Lower lobe of right lung (tissue), 2 donors: ENCODE results near the gene NME3. TPM values are rescaled to one million over a fixed set of nuclear protein-coding genes. Genes with fewer than 3 reads are reported as not detected.

Experiments used
- ATAC-seq, 2 donors: fragments of 200-7000 bp; cut with Tn5 transposase; one replicate each; pipeline ENCODE4 v1.9.1; 2020 to 2022; ENCODE audit warnings: mild to moderate bottlenecking in 2 of 2, moderate library complexity in 2 of 2
- DNase-seq: peaks from one replicate; pipeline ENCODE4 v3.0.0-alpha.2; 2020
- H3K27ac ChIP-seq: fragments of 200-600 bp; one replicate; pipeline ENCODE4 v1.8.0; 2022
- H3K27me3 ChIP-seq: fragments of 200-600 bp; one replicate; pipeline ENCODE4 v1.8.0; 2022; ENCODE audit warnings: low read depth
- H3K36me3 ChIP-seq: fragments of 200-600 bp; one replicate; pipeline ENCODE4 v1.8.0; 2022; ENCODE audit warnings: mild to moderate bottlenecking
- H3K4me1 ChIP-seq: fragments of 200-600 bp; one replicate; pipeline ENCODE4 v1.8.0; 2022
- H3K4me3 ChIP-seq: fragments of 200-600 bp; one replicate; pipeline ENCODE4 v1.8.0; 2022; ENCODE audit warnings: mild to moderate bottlenecking
- H3K9me3 ChIP-seq: fragments of 200-600 bp; one replicate; pipeline ENCODE4 v1.8.0; 2022
- CTCF ChIP-seq: fragments of 200-600 bp; IDR thresholded peaks from one replicate; pipeline ENCODE4 v1.8.0; 2022; ENCODE audit warnings: antibody characterized with exemption, mild to moderate bottlenecking
- intact Hi-C: fragments of 100-400 bp; cut with DNase I; formaldehyde crosslinking; loops from one replicate; pipeline ENCODE4 v1.11.0; 2022
- long read RNA-seq: library from polyadenylated mRNA; unstranded; transcript quantifications from one replicate; pipeline ENCODE4 v2.0.0, GENCODE V29; 2021
- total RNA-seq: library from RNA; stranded (reverse); fragmentation: NEBNext Ultra II Directional; extraction: Animal tissue kit (Norgen Biotek cat#: 25700); gene quantifications from one replicate; pipeline ENCODE4 v1.2.1, GENCODE V29; 2021
- donor health status: DM: no; HTN: yes; CAD: no; lungs with severe emphysema.

Gene NME3
- total RNA-seq: 56.5 TPM
- long read RNA-seq, transcript NME3-201 (5 exons, 1,069 nt): major isoform, 19 of 39 reads
- long read RNA-seq, transcript NME3-204 (4 exons, 920 nt): minor isoform, 9 of 39 reads
- long read RNA-seq, partial matches to known transcripts: 0 of 39 reads
- long read RNA-seq, other reads (novel, unspliced or antisense): 4 of 39 reads

- Histone ChIP-seq H3K27ac (peak within 1 kb of the TSS; percentile 94), H3K4me3 (peak within 1 kb of the TSS; percentile 98), H3K4me1 (peaks cover 37% of the 10 kb centered on the region), H3K27me3 (no peaks in the 10 kb centered on the region), H3K9me3 (no peaks in the 10 kb centered on the region), H3K36me3 (peaks cover 50% of the 10 kb centered on the region)
- intact Hi-C loops: no loop called here
- TF ChIP-seq CTCF: no peak
- DNase-seq: peak; percentile 88
- ATAC-seq: peak; percentile 63 to 65
Observed at GRCh38 chr16:1771188-1771863, at the start of gene NME3. TSS of gene NME3 (minus strand) at chr16:1771543. CDS start at chr16:1771534, 9 bp downstream.

- intact Hi-C loops: no loop called here
- Histone ChIP-seq H3K9me3 (no peaks in the 10 kb centered on the region), H3K27ac (no peak overlapping the region), H3K4me1 (peaks cover 23% of the 10 kb centered on the region), H3K27me3 (no peaks in the 10 kb centered on the region), H3K4me3 (no peak overlapping the region), H3K36me3 (peaks cover 64% of the 10 kb centered on the region)
- no peak for ATAC-seq
- no peak for DNase-seq
- TF ChIP-seq CTCF: no peak
Observed at GRCh38 chr16:1820946-1821290, 49.6 kb upstream of the NME3 start.

- ATAC-seq (no peak), DNase-seq (no peak)
- no peaks in the 10 kb centered on the region for H3K27me3 ChIP-seq
- peaks cover 17% of the 10 kb centered on the region for H3K4me1 ChIP-seq
- TF ChIP-seq CTCF: no peak
- no peak overlapping the region for H3K4me3 ChIP-seq
- no peaks in the 10 kb centered on the region for H3K9me3 ChIP-seq
- no peak overlapping the region for H3K27ac ChIP-seq
- H3K36me3 ChIP-seq: peaks cover 69% of the 10 kb centered on the region
- intact Hi-C loops: no loop called here
Observed at GRCh38 chr16:1820096-1820945, 49.0 kb upstream of the NME3 start.

GRCh38 chr16:1819611-1820010 is 48.3 kb upstream of the NME3 start:
- peaks cover 72% of the 10 kb centered on the region for H3K36me3 ChIP-seq
- no peak for DNase-seq

More at GRCh38 chr16:1819611-1820010, 48.3 kb upstream of the NME3 start:
- intact Hi-C loops: no loop called here
- Histone ChIP-seq H3K27me3 (no peaks in the 10 kb centered on the region), H3K4me3 (no peak overlapping the region), H3K9me3 (no peaks in the 10 kb centered on the region), H3K27ac (no peak overlapping the region), H3K4me1 (peaks cover 10% of the 10 kb centered on the region)
- ATAC-seq: no peak
- no peak for TF ChIP-seq CTCF
